Measurements from ENCODE around the gene CHCHD6. TPM values are rescaled to one million over a fixed set of nuclear protein-coding genes. Genes with fewer than 3 reads are reported as not detected.
A peak's percentile ranks its signal among the peaks of the same experiment; 100 is the strongest.

The CHCHD6 gene
- total RNA-seq, 1 experiment from 2014 or later, result 35.8 TPM

- DNase-seq (ENCODE audit: low spot score), result no peak
Observed at GRCh38 chr3:126704494-126705214, 614 bp downstream of the CHCHD6 start.

- no peak for DNase-seq (ENCODE audit: low spot score)
Observed at GRCh38 chr3:126706631-126707030, 2.6 kb downstream of the CHCHD6 start.

- DNase-seq (ENCODE audit: low spot score), result no peak
Observed at GRCh38 chr3:126711121-126711760, 7.2 kb downstream of the CHCHD6 start.

GRCh38 chr3:126713199-126713598, 9.2 kb downstream of the CHCHD6 start:
- DNase-seq (ENCODE audit: low spot score), result no peak

GRCh38 chr3:126714276-126714900, 10.3 kb downstream of the CHCHD6 start:
- DNase-seq (ENCODE audit: low spot score), result no peak

- no peak for DNase-seq (ENCODE audit: low spot score)
Observed at GRCh38 chr3:126714921-126715320, 10.9 kb downstream of the CHCHD6 start.

GRCh38 chr3:126715432-126715831, 11.4 kb downstream of the CHCHD6 start:
- DNase-seq (ENCODE audit: low spot score), result no peak

- no peak for DNase-seq (ENCODE audit: low spot score)
Observed at GRCh38 chr3:126716057-126716456, 12.0 kb downstream of the CHCHD6 start.

- no peak for DNase-seq (ENCODE audit: low spot score)
Observed at GRCh38 chr3:126718561-126719445, 14.8 kb downstream of the CHCHD6 start.

- no peak for DNase-seq (ENCODE audit: low spot score)
Observed at GRCh38 chr3:126720596-126720995, 16.6 kb downstream of the CHCHD6 start.

GRCh38 chr3:126721246-126721645, 17.2 kb downstream of the CHCHD6 start:
- no peak for DNase-seq (ENCODE audit: low spot score)

- no peak for DNase-seq (ENCODE audit: low spot score)
Observed at GRCh38 chr3:126723237-126723636, 19.2 kb downstream of the CHCHD6 start.

- DNase-seq (ENCODE audit: low spot score), result no peak
Observed at GRCh38 chr3:126723801-126724200, 19.8 kb downstream of the CHCHD6 start.

GRCh38 chr3:126728680-126729079, 24.6 kb downstream of the CHCHD6 start:
- no peak for DNase-seq (ENCODE audit: low spot score)

- no peak for DNase-seq (ENCODE audit: low spot score)
Observed at GRCh38 chr3:126730376-126730775, 26.3 kb downstream of the CHCHD6 start.

GRCh38 chr3:126731044-126731443, 27.0 kb downstream of the CHCHD6 start:
- peak; percentile 5 for DNase-seq (ENCODE audit: low spot score)

GRCh38 chr3:126732281-126733060, 28.4 kb downstream of the CHCHD6 start:
- no peak for DNase-seq (ENCODE audit: low spot score)

- no peak for DNase-seq (ENCODE audit: low spot score)
Observed at GRCh38 chr3:126733061-126733430, 29.0 kb downstream of the CHCHD6 start.

GRCh38 chr3:126734106-126734723, 30.2 kb downstream of the CHCHD6 start:
- DNase-seq (ENCODE audit: low spot score), result no peak

GRCh38 chr3:126737527-126737926, 33.5 kb downstream of the CHCHD6 start:
- no peak for DNase-seq (ENCODE audit: low spot score)

GRCh38 chr3:126742057-126742456, 38.0 kb downstream of the CHCHD6 start:
- no peak for DNase-seq (ENCODE audit: low spot score)
